Measurements from ENCODE around the gene LOXL1.

The LOXL1 gene

DNA sequence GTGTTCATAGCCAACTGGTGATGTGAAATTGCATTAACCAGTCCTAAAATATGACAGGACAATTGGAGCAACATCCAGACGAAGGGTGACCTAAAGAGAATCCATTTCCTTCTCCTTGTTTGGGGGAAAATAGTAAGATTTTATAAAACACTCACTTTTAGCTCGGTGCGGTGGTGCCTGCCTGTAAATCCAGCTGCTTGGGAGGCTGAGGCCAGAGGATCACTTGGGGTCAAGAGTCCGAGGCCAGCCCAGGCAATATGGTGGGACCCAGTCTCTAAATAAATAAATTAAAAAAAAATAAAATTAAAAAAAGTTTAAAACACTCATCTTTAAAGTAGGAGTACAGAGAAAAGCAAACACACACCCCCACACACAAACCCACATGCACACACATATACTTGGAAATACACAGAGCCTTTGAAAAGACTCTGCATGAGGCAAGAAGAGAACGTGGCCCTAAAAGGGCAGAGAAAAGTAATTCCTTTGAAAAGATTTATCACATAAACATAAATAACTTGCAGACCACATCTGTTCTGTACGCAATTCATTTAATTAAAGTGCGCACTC, 14.1 kb upstream of the LOXL1 start:
- H3K27me3 ChIP-seq (ENCODE audit: insufficient read depth, low read depth): no peaks in the 10 kb centered on the region
- TF ChIP-seq, protein P1, sequence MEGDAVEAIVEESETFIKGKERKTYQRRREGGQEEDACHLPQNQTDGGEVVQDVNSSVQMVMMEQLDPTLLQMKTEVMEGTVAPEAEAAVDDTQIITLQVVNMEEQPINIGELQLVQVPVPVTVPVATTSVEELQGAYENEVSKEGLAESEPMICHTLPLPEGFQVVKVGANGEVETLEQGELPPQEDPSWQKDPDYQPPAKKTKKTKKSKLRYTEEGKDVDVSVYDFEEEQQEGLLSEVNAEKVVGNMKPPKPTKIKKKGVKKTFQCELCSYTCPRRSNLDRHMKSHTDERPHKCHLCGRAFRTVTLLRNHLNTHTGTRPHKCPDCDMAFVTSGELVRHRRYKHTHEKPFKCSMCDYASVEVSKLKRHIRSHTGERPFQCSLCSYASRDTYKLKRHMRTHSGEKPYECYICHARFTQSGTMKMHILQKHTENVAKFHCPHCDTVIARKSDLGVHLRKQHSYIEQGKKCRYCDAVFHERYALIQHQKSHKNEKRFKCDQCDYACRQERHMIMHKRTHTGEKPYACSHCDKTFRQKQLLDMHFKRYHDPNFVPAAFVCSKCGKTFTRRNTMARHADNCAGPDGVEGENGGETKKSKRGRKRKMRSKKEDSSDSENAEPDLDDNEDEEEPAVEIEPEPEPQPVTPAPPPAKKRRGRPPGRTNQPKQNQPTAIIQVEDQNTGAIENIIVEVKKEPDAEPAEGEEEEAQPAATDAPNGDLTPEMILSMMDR (conservative IDR thresholded peaks at IDR 0.05; ENCODE audit: low read depth, low read length): no peak
- no peak overlapping the region for H3K4me3 ChIP-seq (IDR thresholded peaks at IDR 0.05; ENCODE audit: insufficient read depth, low read depth, low read length)
- no peak overlapping the region for H3K9ac ChIP-seq
- no peaks in the 10 kb centered on the region for H3K36me3 ChIP-seq (ENCODE audit: insufficient read depth)
- H2AFZ ChIP-seq (ENCODE audit: low read depth): no peak overlapping the region
- H3K27ac ChIP-seq: no peak overlapping the region
- no peak overlapping the region for H3K4me2 ChIP-seq
- H3K4me1 ChIP-seq (ENCODE audit: low read depth, poor library complexity, severe bottlenecking): no peaks in the 10 kb centered on the region
- no peaks in the 10 kb centered on the region for H3K79me2 ChIP-seq (ENCODE audit: insufficient read depth, low read depth)
- no peaks in the 10 kb centered on the region for H4K20me1 ChIP-seq (ENCODE audit: insufficient read depth)

DNA sequence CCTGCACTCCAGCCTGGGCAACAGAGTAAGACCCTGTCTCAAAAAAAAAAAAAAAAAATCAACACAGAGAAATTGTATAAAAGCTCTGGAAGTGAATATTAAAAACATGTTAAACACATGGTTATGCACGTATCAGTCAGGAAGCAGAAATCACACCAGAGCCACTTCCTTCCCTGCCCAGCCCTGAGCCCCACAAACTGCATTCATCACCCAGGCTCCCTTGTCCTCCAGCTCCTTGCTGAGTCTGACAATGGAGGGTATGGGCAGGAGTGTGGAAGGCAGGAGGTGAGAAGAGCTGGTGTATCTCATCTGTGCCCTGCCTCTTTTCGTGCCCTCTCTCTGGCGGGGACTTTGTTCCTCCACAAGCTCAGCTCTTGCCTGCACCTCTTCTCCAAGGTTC, 12.1 kb upstream of the LOXL1 start:
- Histone ChIP-seq H3K9ac (no peak overlapping the region), H3K4me1 (ENCODE audit: low read depth, poor library complexity, severe bottlenecking) (no peaks in the 10 kb centered on the region), H3K4me3 (IDR thresholded peaks at IDR 0.05; ENCODE audit: insufficient read depth, low read depth, low read length) (no peak overlapping the region), H3K4me2 (no peak overlapping the region), H3K36me3 (ENCODE audit: insufficient read depth) (no peaks in the 10 kb centered on the region), H3K27ac (no peak overlapping the region), H4K20me1 (ENCODE audit: insufficient read depth) (no peaks in the 10 kb centered on the region), H2AFZ (ENCODE audit: low read depth) (no peak overlapping the region), H3K79me2 (ENCODE audit: insufficient read depth, low read depth) (no peaks in the 10 kb centered on the region), H3K27me3 (ENCODE audit: insufficient read depth, low read depth) (no peaks in the 10 kb centered on the region)
- TF ChIP-seq, protein P1 (conservative IDR thresholded peaks at IDR 0.05; ENCODE audit: low read depth, low read length): no peak

DNA sequence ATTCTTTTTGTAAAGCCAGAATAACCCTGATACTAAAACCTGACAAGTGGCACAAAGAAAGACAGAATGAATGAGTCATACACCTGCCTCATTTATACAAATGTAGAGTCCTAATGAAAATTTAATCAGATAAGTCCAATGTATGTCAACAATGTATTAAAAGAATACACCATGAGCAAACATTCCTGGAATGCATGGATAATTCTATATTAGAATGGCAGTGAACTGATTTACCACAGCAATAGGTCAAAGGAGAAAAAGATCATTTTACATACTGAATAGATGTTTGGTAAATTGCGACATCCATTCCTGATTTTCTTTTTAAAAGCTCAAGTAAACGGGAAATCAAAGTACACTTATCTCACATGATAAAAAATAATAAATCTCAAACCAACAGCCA, 11.2 kb upstream of the LOXL1 start:
- Histone ChIP-seq H3K4me1 (ENCODE audit: low read depth, poor library complexity, severe bottlenecking) (no peaks in the 10 kb centered on the region), H3K4me2 (no peak overlapping the region), H2AFZ (ENCODE audit: low read depth) (no peak overlapping the region), H3K79me2 (ENCODE audit: insufficient read depth, low read depth) (no peaks in the 10 kb centered on the region), H3K27me3 (ENCODE audit: insufficient read depth, low read depth) (no peaks in the 10 kb centered on the region), H3K9ac (no peak overlapping the region), H4K20me1 (ENCODE audit: insufficient read depth) (no peaks in the 10 kb centered on the region), H3K27ac (no peak overlapping the region), H3K4me3 (IDR thresholded peaks at IDR 0.05; ENCODE audit: insufficient read depth, low read depth, low read length) (no peak overlapping the region), H3K36me3 (ENCODE audit: insufficient read depth) (no peaks in the 10 kb centered on the region)
- TF ChIP-seq, protein P1 (conservative IDR thresholded peaks at IDR 0.05; ENCODE audit: low read depth, low read length): no peak

DNA sequence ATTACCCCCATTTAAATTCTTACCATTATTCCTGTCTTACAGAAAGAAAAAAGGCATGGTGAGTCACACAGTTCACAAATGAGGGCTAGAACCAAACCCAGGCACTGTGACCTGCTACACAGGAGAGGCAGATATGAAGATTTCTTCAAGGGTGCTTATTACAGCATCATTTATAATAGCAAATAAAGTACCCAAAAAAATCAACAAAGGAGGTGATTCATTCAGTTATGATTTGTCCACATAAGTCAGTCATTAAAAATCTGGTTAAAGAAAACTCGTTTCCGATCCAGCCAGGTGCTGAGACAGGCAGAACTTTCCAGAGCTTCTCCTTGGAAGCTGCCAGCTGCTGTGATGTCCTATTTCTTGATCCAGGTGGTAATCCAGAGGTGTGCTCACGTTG, 7.5 kb upstream of the LOXL1 start:
- H3K36me3 ChIP-seq (ENCODE audit: insufficient read depth): no peaks in the 10 kb centered on the region
- peaks cover 1% of the 10 kb centered on the region; the same call in 1 of the 2 replicates for H3K27me3 ChIP-seq (ENCODE audit: insufficient read depth, low read depth)
- H3K79me2 ChIP-seq (ENCODE audit: insufficient read depth, low read depth): no peaks in the 10 kb centered on the region
- no peak overlapping the region for H3K4me2 ChIP-seq
- H3K4me3 ChIP-seq (IDR thresholded peaks at IDR 0.05; ENCODE audit: insufficient read depth, low read depth, low read length): no peak overlapping the region
- TF ChIP-seq, protein P1 (conservative IDR thresholded peaks at IDR 0.05; ENCODE audit: low read depth, low read length): no peak
- no peak overlapping the region for H3K9ac ChIP-seq
- H3K4me1 ChIP-seq (ENCODE audit: low read depth, poor library complexity, severe bottlenecking): no peaks in the 10 kb centered on the region
- H3K27ac ChIP-seq: no peak overlapping the region
- H4K20me1 ChIP-seq (ENCODE audit: insufficient read depth): no peaks in the 10 kb centered on the region
- no peak overlapping the region for H2AFZ ChIP-seq (ENCODE audit: low read depth)

All from KMS-11 (cell line).